Measurements from ENCODE around the gene UBE2I. TPM values are rescaled to one million over a fixed set of nuclear protein-coding genes. Genes with fewer than 3 reads are reported as not detected.
A peak's percentile ranks its signal among the peaks of the same experiment; 100 is the strongest.

Gene UBE2I
- total RNA-seq (10 to 100 TPM; 73.5 to 95.3 (median 87.8) TPM), polyA plus RNA-seq (76.5 TPM)
- long read RNA-seq, donor 1, transcript UBE2I-203 (7 exons, 2,976 nt), result major isoform, 87 of 118 reads
- long read RNA-seq, donor 1, partial matches to known transcripts, result 3 of 118 reads
- long read RNA-seq, donor 1, other reads (novel, unspliced or antisense), result 20 of 118 reads
- long read RNA-seq, donor 2, transcript UBE2I-203 (7 exons, 2,976 nt), result major isoform, 39 of 49 reads
- long read RNA-seq, donor 2, partial matches to known transcripts, result 0 of 49 reads
- long read RNA-seq, donor 2, other reads (novel, unspliced or antisense), result 9 of 49 reads
- long read RNA-seq, donor 3, transcript UBE2I-203 (7 exons, 2,976 nt), result major isoform, 215 of 250 reads
- long read RNA-seq, donor 3, transcript UBE2I-208 (4 exons, 1,771 nt), result minor isoform, 5 of 250 reads
- long read RNA-seq, donor 3, partial matches to known transcripts, result 2 of 250 reads
- long read RNA-seq, donor 3, other reads (novel, unspliced or antisense), result 19 of 250 reads
- long read RNA-seq, donor 4, transcript UBE2I-203 (7 exons, 2,976 nt), result major isoform, 27 of 45 reads
- long read RNA-seq, donor 4, partial matches to known transcripts, result 1 of 45 reads
- long read RNA-seq, donor 4, other reads (novel, unspliced or antisense), result 15 of 45 reads

- ATAC-seq (peak; percentile 91 to 92), DNase-seq (peak; percentile 97 to 99 (median 98))
- H3K9me3 ChIP-seq (ENCODE audit: control insufficient read depth, low read length), result no peaks in the 10 kb centered on the region
- WGBS, result 1% methylated on average over 117 of the region's 117 CpGs
- peak within 1 kb of the TSS; percentile 96 for H3K27ac ChIP-seq (ENCODE audit: low read length)
- H3K27me3 ChIP-seq (ENCODE audit: control insufficient read depth, insufficient read depth), result no peaks in the 10 kb centered on the region
- H3K4me1 ChIP-seq (ENCODE audit: control insufficient read depth, insufficient read depth, low read length), result peaks cover 13% of the 10 kb centered on the region
- peak within 1 kb of the TSS; percentile 98 for H3K4me3 ChIP-seq (ENCODE audit: low read length)
- intact Hi-C loops (cut with DNase I), result loop anchor here in 1 of 4 donors (10.0 kb wide), 1 partner anchor 106 kb away; the partner anchor contains the start of gene UNKL
These were observed at the start of gene UBE2I for GRCh38 chr16:1308977-1309885. UBE2I (plus strand) TSS chr16:1309636; CDS start chr16:1314031, 4,395 bp downstream.

- intact Hi-C loops (cut with DNase I), result no loop called here
- Histone ChIP-seq H3K27ac (ENCODE audit: low read length) (no peak overlapping the region), H3K4me3 (ENCODE audit: low read length) (no peak overlapping the region), H3K9me3 (ENCODE audit: control insufficient read depth, low read length) (no peaks in the 10 kb centered on the region), H3K27me3 (ENCODE audit: control insufficient read depth, insufficient read depth) (no peaks in the 10 kb centered on the region), H3K4me1 (ENCODE audit: control insufficient read depth, insufficient read depth, low read length) (no peaks in the 10 kb centered on the region)
- DNase-seq (no peak), ATAC-seq (no peak)
- 33% methylated on average over 11 of the region's 11 CpGs for WGBS
These were observed 49.7 kb upstream of the UBE2I start for GRCh38 chr16:1259760-1260068.

- DNase-seq, result peak in 2 of 3 donors; percentile 40 to 43
- no peak overlapping the region for H3K27ac ChIP-seq (ENCODE audit: low read length)
- no peaks in the 10 kb centered on the region for H3K27me3 ChIP-seq (ENCODE audit: control insufficient read depth, insufficient read depth)
- WGBS, result 74% methylated on average over 36 of the region's 36 CpGs
- H3K4me1 ChIP-seq (ENCODE audit: control insufficient read depth, insufficient read depth, low read length), result no peaks in the 10 kb centered on the region
- intact Hi-C loops (cut with DNase I), result no loop called here
- no peaks in the 10 kb centered on the region for H3K9me3 ChIP-seq (ENCODE audit: control insufficient read depth, low read length)
- H3K4me3 ChIP-seq (ENCODE audit: low read length), result no peak overlapping the region
- ATAC-seq, result no peak
These were observed 49.2 kb upstream of the UBE2I start for GRCh38 chr16:1260101-1260680.

DNA sequence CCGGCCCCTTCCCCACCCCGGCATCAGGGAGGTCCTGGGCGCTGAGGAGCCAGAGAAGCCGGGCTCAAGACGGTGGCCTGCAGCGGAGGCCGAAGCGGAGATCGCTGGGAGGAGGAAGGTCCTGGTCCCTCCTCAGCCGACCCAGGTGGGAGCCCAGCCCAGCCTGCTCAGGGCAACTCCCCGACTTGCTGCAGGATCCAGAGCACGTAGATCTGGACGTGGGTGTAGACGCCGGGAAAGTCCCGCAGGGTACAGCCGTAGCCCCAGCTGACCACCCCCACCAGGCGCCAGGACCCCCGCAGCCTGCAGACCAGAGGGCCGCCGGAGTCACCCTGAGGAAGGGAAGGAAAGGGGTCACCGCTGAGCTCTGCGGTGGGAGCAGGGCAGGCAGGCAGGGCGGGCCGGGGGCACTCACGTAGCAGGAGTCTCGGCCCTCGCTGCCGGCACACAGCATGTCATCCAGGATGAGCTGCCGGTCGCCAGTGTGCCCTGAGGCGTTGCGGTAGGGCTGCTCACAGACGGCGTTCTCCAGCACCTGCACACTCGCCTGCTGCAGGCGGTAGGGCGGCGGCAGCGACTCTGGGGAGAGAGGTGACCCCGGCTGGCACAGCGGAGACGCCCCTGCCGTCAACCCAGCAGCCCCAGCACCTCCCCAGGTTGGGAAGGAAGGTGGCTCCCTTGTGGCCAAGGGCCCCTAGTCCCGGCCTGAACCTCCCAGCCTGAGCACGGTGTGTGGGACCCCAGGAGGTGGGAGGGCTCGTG lies 48.1 kb upstream of the UBE2I start:
- ATAC-seq, result no peak
- intact Hi-C loops (cut with DNase I), result no loop called here
- peak in 2 of 3 donors; percentile 20 to 47 for DNase-seq
- H3K27ac ChIP-seq (ENCODE audit: low read length), result no peak overlapping the region
- no peaks in the 10 kb centered on the region for H3K27me3 ChIP-seq (ENCODE audit: control insufficient read depth, insufficient read depth)
- no peaks in the 10 kb centered on the region for H3K4me1 ChIP-seq (ENCODE audit: control insufficient read depth, insufficient read depth, low read length)
- WGBS, result 11% methylated on average over 47 of the region's 47 CpGs
- H3K9me3 ChIP-seq (ENCODE audit: control insufficient read depth, low read length), result no peaks in the 10 kb centered on the region
- H3K4me3 ChIP-seq (ENCODE audit: low read length), result no peak overlapping the region

- ATAC-seq (no peak), DNase-seq (peak in 2 of 3 donors; percentile 45 to 49)
- no peak overlapping the region for H3K27ac ChIP-seq (ENCODE audit: low read length)
- H3K9me3 ChIP-seq (ENCODE audit: control insufficient read depth, low read length), result no peaks in the 10 kb centered on the region
- 82% methylated on average over 32 of the region's 32 CpGs for WGBS
- no peaks in the 10 kb centered on the region for H3K27me3 ChIP-seq (ENCODE audit: control insufficient read depth, insufficient read depth)
- intact Hi-C loops (cut with DNase I), result no loop called here
- no peak overlapping the region for H3K4me3 ChIP-seq (ENCODE audit: low read length)
- no peaks in the 10 kb centered on the region for H3K4me1 ChIP-seq (ENCODE audit: control insufficient read depth, insufficient read depth, low read length)
These were observed 47.1 kb upstream of the UBE2I start for GRCh38 chr16:1262210-1262845.

DNA sequence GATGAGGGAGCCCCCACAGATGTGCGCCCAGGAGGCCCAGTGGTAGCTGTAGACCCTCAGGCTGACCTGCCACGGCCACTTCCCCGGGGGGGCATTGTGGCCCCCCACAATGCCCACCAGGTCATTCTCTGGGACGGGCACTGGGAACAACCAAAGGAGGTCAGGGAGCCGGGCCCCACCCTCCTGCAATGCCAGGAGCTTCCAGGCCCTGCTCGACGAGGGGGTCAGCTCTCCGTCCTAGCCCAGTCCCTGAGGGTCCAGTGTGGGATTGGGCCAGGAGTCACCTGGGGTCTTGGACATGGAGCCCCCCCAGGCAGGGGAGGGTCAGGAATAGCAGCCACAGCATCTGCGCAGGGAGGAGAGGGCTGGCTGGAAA lies 46.6 kb upstream of the UBE2I start:
- Histone ChIP-seq H3K4me3 (ENCODE audit: low read length) (no peak overlapping the region), H3K27ac (ENCODE audit: low read length) (no peak overlapping the region), H3K4me1 (ENCODE audit: control insufficient read depth, insufficient read depth, low read length) (no peaks in the 10 kb centered on the region), H3K9me3 (ENCODE audit: control insufficient read depth, low read length) (no peaks in the 10 kb centered on the region), H3K27me3 (ENCODE audit: control insufficient read depth, insufficient read depth) (no peaks in the 10 kb centered on the region)
- ATAC-seq, result no peak
- 81% methylated on average over 9 of the region's 9 CpGs for WGBS
- DNase-seq, result peak in 2 of 3 donors; percentile 7 to 47
- intact Hi-C loops (cut with DNase I), result no loop called here

GRCh38 chr16:1263591-1264344 lies 45.7 kb upstream of the UBE2I start:
- Histone ChIP-seq H3K27me3 (ENCODE audit: control insufficient read depth, insufficient read depth) (no peaks in the 10 kb centered on the region), H3K4me1 (ENCODE audit: control insufficient read depth, insufficient read depth, low read length) (no peaks in the 10 kb centered on the region), H3K27ac (ENCODE audit: low read length) (no peak overlapping the region), H3K4me3 (ENCODE audit: low read length) (no peak overlapping the region), H3K9me3 (ENCODE audit: control insufficient read depth, low read length) (no peaks in the 10 kb centered on the region)
- intact Hi-C loops (cut with DNase I), result no loop called here
- ATAC-seq (no peak), DNase-seq (peak in 1 of 3 donors; percentile 20)
- 70% methylated on average over 15 of the region's 15 CpGs for WGBS

- no peaks in the 10 kb centered on the region for H3K4me1 ChIP-seq (ENCODE audit: control insufficient read depth, insufficient read depth, low read length)
- intact Hi-C loops (cut with DNase I), result no loop called here
- no peak for DNase-seq
These were observed 44.9 kb upstream of the UBE2I start for GRCh38 chr16:1264345-1265089.

DNA sequence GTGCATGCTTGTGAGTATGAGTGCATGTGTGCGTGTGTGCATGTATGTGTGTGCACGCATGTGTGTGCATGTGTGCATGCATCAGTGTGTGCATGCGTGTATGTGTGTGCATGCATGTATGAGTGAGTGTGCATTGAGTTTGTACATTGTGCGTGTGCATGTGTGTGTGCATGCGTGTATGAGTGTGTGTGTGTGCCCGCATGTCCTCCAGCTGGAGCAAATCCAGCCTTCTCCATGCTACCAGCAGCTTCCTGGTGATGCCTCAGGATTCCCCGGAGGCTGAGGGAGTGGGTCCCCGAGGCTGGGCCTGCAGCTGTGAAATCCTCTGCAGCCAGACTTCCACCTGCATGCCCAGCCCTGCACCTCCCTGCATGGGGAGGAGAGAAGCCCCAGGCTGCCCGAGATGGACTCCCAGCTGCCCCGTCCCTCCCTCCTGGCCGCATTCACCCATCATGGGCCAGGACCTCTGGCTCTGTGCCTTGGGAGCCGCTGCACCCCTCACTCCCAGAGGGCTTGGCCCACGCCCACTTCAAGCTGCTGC lies 44.3 kb upstream of the UBE2I start:
- Histone ChIP-seq H3K27ac (ENCODE audit: low read length) (no peak overlapping the region), H3K4me1 (ENCODE audit: control insufficient read depth, insufficient read depth, low read length) (no peaks in the 10 kb centered on the region), H3K27me3 (ENCODE audit: control insufficient read depth, insufficient read depth) (no peaks in the 10 kb centered on the region), H3K9me3 (ENCODE audit: control insufficient read depth, low read length) (no peaks in the 10 kb centered on the region), H3K4me3 (ENCODE audit: low read length) (no peak overlapping the region)
- intact Hi-C loops (cut with DNase I), result no loop called here
- 83% methylated on average over 13 of the region's 13 CpGs for WGBS
- DNase-seq (peak in 2 of 3 donors; percentile 26 to 42), ATAC-seq (no peak)

More at GRCh38 chr16:1264345-1265089, 44.9 kb upstream of the UBE2I start:
- Histone ChIP-seq H3K9me3 (ENCODE audit: control insufficient read depth, low read length) (no peaks in the 10 kb centered on the region), H3K27me3 (ENCODE audit: control insufficient read depth, insufficient read depth) (no peaks in the 10 kb centered on the region), H3K27ac (ENCODE audit: low read length) (no peak overlapping the region), H3K4me3 (ENCODE audit: low read length) (no peak overlapping the region)
- WGBS, result 97% methylated on average over 16 of the region's 16 CpGs
- no peak for ATAC-seq

All from right cardiac atrium (tissue), 5 donors.